Sigmoid colon (tissue), 4 donors: Measurements from ENCODE around the gene LRRC8D.

ENCODE experiments used
- EP300 ChIP-seq, 4 donors: sonication (generic); formaldehyde crosslinking; IDR thresholded peaks; one replicate each; pipeline ENCODE4 v1.6.1; 2017; ENCODE audit warnings: antibody characterized with exemption in 4 of 4
- POLR2A ChIP-seq, 2 donors: fragments of 450-650 bp; IDR thresholded peaks; one replicate each; pipeline ENCODE4 v1.6.1; 2016; ENCODE audit warnings: antibody characterized with exemption in 2 of 2, mild to moderate bottlenecking in 2 of 2, moderate library complexity in 2 of 2
- POLR2AphosphoS5 ChIP-seq, 4 donors: sonication (generic); formaldehyde crosslinking; IDR thresholded peaks; one replicate each; pipeline ENCODE4 v1.6.1; 2017; ENCODE audit warnings: antibody characterized with exemption in 4 of 4
- TF ChIP-seq, protein P1 (sequence below), 4 experiments: fragments of 450-650 bp in 3 of 4; fragments of 200-600 bp in 1 of 4; IDR thresholded peaks; one replicate each; pipeline ENCODE4 v1.5.1; 2016 to 2019; ENCODE audit warnings: antibody characterized with exemption in 4 of 4, mild to moderate bottlenecking in 3 of 4, moderate library complexity in 2 of 4

- TF ChIP-seq, protein P1, sequence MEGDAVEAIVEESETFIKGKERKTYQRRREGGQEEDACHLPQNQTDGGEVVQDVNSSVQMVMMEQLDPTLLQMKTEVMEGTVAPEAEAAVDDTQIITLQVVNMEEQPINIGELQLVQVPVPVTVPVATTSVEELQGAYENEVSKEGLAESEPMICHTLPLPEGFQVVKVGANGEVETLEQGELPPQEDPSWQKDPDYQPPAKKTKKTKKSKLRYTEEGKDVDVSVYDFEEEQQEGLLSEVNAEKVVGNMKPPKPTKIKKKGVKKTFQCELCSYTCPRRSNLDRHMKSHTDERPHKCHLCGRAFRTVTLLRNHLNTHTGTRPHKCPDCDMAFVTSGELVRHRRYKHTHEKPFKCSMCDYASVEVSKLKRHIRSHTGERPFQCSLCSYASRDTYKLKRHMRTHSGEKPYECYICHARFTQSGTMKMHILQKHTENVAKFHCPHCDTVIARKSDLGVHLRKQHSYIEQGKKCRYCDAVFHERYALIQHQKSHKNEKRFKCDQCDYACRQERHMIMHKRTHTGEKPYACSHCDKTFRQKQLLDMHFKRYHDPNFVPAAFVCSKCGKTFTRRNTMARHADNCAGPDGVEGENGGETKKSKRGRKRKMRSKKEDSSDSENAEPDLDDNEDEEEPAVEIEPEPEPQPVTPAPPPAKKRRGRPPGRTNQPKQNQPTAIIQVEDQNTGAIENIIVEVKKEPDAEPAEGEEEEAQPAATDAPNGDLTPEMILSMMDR (IDR thresholded peaks at IDR 0.05), result no peak
- TF ChIP-seq POLR2A (IDR thresholded peaks at IDR 0.05) (no peak), EP300 (IDR thresholded peaks at IDR 0.05) (no peak), POLR2AphosphoS5 (IDR thresholded peaks at IDR 0.05) (no peak)
These were observed 5.8 kb upstream of the LRRC8D start for GRCh38 chr1:89815040-89815439.
